HepG2 (cell line): ENCODE measurements around the gene MASP2. TPM values are rescaled to one million over a fixed set of nuclear protein-coding genes. Genes with fewer than 3 reads are reported as not detected.

Source experiments
- BATF2 ChIP-seq: sonication (generic); formaldehyde crosslinking; IDR thresholded peaks from 2 replicates; pipeline ENCODE4 v1.8.0; 2022; ENCODE audit warnings: mild to moderate bottlenecking, missing genetic modification reagents, moderate library complexity
- BRCA1 ChIP-seq: sonication (generic); formaldehyde crosslinking; IDR thresholded peaks from 2 replicates; pipeline ENCODE4 v1.4.0; 2020; ENCODE audit warnings: missing genetic modification reagents
- E2F1 ChIP-seq: sonication (generic); formaldehyde crosslinking; IDR thresholded peaks from 2 replicates; pipeline ENCODE4 v1.5.0; 2020; ENCODE audit warnings: missing genetic modification reagents
- ELF1 ChIP-seq: sonication (generic); formaldehyde crosslinking; IDR thresholded peaks from 2 replicates; pipeline ENCODE4 v1.4.0; 2020; ENCODE audit warnings: missing genetic modification reagents
- ESRRA ChIP-seq: sonication (generic); formaldehyde crosslinking; IDR thresholded peaks from 2 replicates; pipeline ENCODE4 v1.5.1; 2020; ENCODE audit warnings: mild to moderate bottlenecking, low read depth, missing genetic modification reagents
- FOXK2 ChIP-seq: fragments of 450-650 bp; IDR thresholded peaks from 2 replicates; pipeline ENCODE4 v1.6.1; 2016
- KDM1A ChIP-seq: IDR thresholded peaks from 2 replicates; pipeline ENCODE4 v1.6.1; 2016; ENCODE audit warnings: missing compliant biosample characterization
- MIXL1 ChIP-seq: IDR thresholded peaks from 2 replicates; pipeline ENCODE4 v1.6.1; 2016
- PAXIP1 ChIP-seq: sonication (generic); formaldehyde crosslinking; conservative IDR thresholded peaks from 2 replicates; pipeline ENCODE4 v1.4.0; 2020; ENCODE audit warnings: mild to moderate bottlenecking, missing genetic modification reagents, moderate library complexity
- PHF21A ChIP-seq: sonication (generic); formaldehyde crosslinking; IDR thresholded peaks from 2 replicates; pipeline ENCODE4 v1.5.0; 2020; ENCODE audit warnings: mild to moderate bottlenecking, missing genetic modification reagents
- SMARCE1 ChIP-seq: fragments of 450-650 bp; IDR thresholded peaks from 2 replicates; pipeline ENCODE4 v1.6.1; 2017; ENCODE audit warnings: borderline replicate concordance
- TP53 ChIP-seq: sonication (generic); formaldehyde crosslinking; conservative IDR thresholded peaks from 2 replicates; pipeline ENCODE4 v1.4.0; 2020; ENCODE audit warnings: missing genetic modification reagents
- ZBTB4 ChIP-seq: sonication (generic); formaldehyde crosslinking; IDR thresholded peaks from 2 replicates; pipeline ENCODE4 v1.4.0; 2020; ENCODE audit warnings: missing genetic modification reagents, mild to moderate bottlenecking, borderline replicate concordance
- ZFX ChIP-seq: sonication (generic); formaldehyde crosslinking; IDR thresholded peaks from 2 replicates; pipeline ENCODE4 v1.4.0; 2020; ENCODE audit warnings: mild to moderate bottlenecking, low read depth, missing genetic modification reagents, moderate library complexity
- ZHX2 ChIP-seq, 2 experiments: sonication (generic) in 1 of 2; formaldehyde crosslinking in 1 of 2; IDR thresholded peaks; 2 replicates each; pipeline versions ENCODE4 v1.6.1 to v1.9.0; 2014 to 2022; ENCODE audit warnings: antibody characterized with exemption in 1 of 2, borderline replicate concordance in 1 of 2, inconsistent platforms in 1 of 2, low read depth in 1 of 2, missing genetic modification reagents in 1 of 2
- ZNF558 ChIP-seq: sonication (generic); formaldehyde crosslinking; IDR thresholded peaks from 2 replicates; pipeline ENCODE4 v1.9.0; 2022; ENCODE audit warnings: mild to moderate bottlenecking, missing genetic modification reagents, borderline replicate concordance
- polyA plus RNA-seq, 8 experiments: library from polyadenylated mRNA; depleted of rRNA in 3 of 8; stranded (reverse) in 7 of 8; unstranded in 1 of 8; fragments of >200 nt; fragmentation: Illumina TruSeq in 4 of 8; extraction: Trizol in 4 of 8; gene quantifications; 2 replicates each; pipeline versions ENCODE4 v1.2.1 to v1.2.3, GENCODE V29; 2011 to 2016; ENCODE audit warnings: low read depth in 4 of 8, missing spikeins in 1 of 8, mixed read lengths in 1 of 8; ENCODE audit not compliant: insufficient read depth in 1 of 8
- total RNA-seq, 5 experiments: library from RNA; depleted of rRNA; stranded (reverse); fragments of >200 nt; fragmentation: Illumina TruSeq; extraction: Trizol; gene quantifications; 2 replicates each; pipeline ENCODE4 v1.2.3, GENCODE V29; 2016; ENCODE audit warnings: low read depth in 1 of 5

The MASP2 gene
- total and polyA plus RNA-seq, 2 of the 13 experiments (the other 11 are each of a cell fraction or from before 2014, with no cell fraction given), result 7.1 to 11.8 TPM

GRCh38 chr1:10979483-10979920, 67.5 kb downstream of the MASP2 start (continued):
- TF ChIP-seq E2F1 (CRISPR knock-in tag), result no peak
- TF ChIP-seq BATF2 (CRISPR knock-in tag), result no peak
- TF ChIP-seq PAXIP1 (CRISPR knock-in tag), result peak; percentile 36; the same call in 1 of the 2 replicates
- no peak for TF ChIP-seq BRCA1 (CRISPR knock-in tag)
- TF ChIP-seq ZNF558 (CRISPR knock-in tag), result no peak
- no peak for TF ChIP-seq ESRRA (CRISPR knock-in tag)
- TF ChIP-seq ZFX, result no peak; the same call in 1 of the 2 replicates
- TF ChIP-seq ELF1 (CRISPR knock-in tag), result no peak
- no peak for TF ChIP-seq TP53 (CRISPR knock-in tag)
- TF ChIP-seq ZBTB4 (CRISPR knock-in tag), result no peak
- TF ChIP-seq KDM1A, result no peak
- no peak for TF ChIP-seq MIXL1 (CRISPR knock-in tag)
- TF ChIP-seq PHF21A, result peak; percentile 49
- peak; percentile 17; the same call in 1 of the 2 replicates for TF ChIP-seq FOXK2
- no peak for TF ChIP-seq SMARCE1
- no peak for TF ChIP-seq ZHX2 (IDR thresholded peaks at IDR 0.05; ENCODE audit: low read depth)
- no peak for TF ChIP-seq ZHX2 (CRISPR knock-in tag; IDR thresholded peaks at IDR 0.05; ENCODE audit: borderline replicate concordance)
